GM19240 (cell line): ENCODE data around the gene GRAMD1A.
"Not testable (repeated sequence)": the region's sequence is repeated elsewhere in the genome, so short reads cannot be mapped to it uniquely, and the experiment has no call there.

Experiments used
- DNase-seq: peaks from one replicate; pipeline ENCODE4 v3.0.0; 2011; ENCODE audit warnings: low spot score; ENCODE audit not compliant: insufficient read length

GRAMD1A gene

DNA sequence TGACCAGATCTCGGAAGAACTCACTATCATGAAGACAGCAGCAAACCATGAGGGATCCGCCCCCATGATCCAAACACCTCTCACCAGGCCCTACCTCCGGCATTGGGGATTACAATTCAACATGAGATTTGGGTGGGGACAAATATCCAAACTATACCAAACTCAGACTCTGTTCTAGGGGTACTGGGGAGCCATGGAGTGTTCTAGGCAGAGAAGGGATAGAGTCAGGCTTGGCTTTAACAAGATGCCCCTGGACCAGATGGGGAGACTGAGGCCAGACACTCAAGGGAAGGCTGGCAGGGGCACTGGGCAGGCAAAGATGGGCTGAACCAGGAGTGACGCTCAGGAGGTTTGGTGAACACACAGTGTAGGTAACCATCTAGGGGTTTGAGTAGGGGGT, 18.3 kb downstream of the GRAMD1A start:
- no peak for DNase-seq

DNA sequence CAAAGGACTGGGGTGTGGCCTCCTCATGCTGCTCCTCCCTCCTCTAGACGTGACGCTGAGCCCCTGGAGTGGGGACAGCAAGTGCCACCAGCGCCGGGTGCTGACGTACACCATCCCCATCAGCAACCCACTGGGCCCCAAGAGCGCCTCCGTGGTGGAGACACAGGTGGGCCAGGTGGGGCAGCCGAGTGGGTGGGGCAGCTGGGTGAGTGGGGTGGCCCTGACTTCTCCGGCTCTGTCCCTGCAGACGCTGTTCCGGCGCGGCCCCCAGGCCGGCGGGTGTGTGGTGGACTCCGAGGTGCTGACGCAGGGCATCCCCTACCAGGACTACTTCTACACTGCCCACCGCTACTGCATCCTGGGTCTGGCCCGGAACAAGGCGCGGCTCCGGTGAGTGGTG, 19.0 kb downstream of the GRAMD1A start:
- no peak for DNase-seq

DNA sequence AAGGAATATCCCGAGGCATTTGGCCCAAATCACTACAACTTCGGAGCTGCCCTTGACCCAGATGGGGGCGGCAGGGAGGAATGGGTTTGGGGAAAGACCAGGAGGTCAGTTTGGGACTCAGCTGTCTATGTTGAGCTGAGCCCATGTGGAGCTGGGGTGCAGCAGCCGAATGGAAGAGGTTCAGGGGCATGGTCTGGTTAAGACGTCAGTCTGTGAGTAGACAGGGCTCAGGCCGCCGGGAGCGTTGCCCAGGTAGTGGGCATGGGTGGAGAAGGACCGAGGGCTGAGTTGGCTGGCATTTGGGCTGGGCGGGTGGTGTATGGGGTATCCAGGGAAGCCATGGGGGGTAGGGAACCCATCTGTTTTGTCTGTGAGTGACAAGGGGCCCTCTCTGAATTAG, 20.9 kb downstream of the GRAMD1A start:
- no peak for DNase-seq

DNA sequence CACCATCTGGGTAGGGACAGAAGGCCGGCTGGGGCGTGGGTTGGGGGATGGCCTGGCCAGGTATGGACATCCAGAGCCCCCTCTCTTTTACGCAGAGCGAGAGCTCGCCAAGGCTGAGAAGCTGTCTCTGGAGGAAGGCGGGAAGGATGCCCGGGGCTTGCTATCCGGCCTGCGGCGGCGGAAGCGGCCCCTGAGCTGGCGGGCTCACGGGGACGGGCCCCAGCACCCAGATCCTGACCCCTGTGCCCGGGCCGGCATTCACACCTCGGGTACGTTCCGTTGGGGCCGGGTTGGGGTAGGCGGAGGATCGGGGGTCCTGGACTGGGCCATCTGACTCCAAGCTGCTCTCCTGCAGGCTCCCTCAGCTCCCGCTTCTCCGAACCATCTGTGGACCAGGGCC, 21.5 kb downstream of the GRAMD1A start:
- no peak for DNase-seq

DNA sequence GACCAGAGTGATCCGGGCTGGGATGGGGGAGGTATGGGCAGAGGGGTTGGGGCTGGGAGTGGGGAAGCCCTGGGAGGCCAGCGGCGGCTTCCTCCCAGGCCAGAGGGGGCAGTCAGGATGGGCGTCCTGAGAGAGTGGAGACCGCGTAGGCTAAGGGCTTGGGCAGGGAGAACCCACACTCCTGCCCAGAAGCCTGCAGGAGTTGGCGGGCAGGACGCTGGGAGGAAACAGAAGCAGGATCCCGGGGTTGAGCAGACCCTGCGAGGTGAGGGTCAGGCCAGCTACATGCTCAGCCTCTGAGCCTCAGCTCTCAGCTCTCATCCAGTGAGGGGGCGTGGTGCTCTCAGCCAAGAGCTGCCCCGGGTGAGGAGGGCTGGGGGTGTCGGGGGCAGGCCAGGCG, 22.3 kb downstream of the GRAMD1A start:
- DNase-seq: no peak

DNA sequence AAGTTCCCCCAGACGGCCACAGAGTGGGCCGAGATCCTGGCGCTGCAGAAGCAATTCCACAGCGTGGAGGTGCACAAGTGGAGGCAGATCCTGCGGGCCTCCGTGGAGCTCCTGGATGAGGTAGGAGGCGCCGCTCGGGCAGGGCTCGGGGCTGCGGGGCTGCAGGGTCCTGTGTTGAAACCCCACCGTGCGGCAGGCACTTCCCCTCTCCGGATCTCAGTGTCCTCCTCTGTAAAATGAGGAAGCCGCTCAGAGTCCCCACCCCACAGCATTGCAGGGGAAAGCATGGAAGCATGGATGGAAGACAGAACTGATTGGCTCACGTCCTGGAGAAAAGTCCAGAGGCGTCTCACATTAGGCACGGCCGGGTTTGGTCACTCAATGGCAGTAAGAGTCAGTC, 23.3 kb downstream of the GRAMD1A start:
- no peak for DNase-seq

DNA sequence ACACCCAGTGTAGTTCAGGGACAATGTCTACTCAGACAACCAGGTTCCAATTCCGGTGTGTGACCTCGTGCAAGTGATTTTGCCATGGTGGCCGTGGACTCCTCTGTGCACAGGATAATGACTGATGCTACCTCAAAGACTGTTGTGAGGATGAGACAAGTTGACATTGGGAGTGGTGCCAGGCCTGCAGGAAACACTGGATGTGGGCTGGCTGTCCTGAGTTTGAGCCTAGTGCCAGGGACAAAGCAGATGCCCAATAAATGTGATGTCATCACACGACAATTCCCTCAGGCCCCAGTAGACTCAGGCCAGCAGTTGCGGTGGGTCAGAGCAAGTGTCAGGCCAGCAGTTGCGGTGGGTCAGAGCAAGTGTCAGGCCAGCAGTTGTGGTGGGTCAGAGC, 24.0 kb downstream of the GRAMD1A start:
- no peak for DNase-seq

DNA sequence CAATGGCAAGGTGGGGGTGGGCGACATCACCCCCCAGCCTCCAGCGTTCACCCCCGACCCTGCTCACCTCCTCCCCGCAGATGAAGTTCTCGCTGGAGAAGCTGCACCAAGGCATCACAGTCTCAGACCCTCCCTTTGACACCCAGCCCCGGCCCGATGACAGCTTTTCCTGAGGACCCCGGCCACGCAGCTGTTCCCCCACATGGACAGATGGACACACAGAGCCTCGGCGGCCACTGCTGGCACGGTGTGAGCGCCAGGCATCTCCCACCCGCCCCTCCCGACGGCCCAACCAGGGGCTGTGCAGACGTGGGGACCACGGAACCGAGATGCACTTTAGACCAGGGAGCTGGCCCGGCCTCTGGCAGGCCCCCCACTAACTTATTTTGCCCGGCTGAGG, 25.8 kb downstream of the GRAMD1A start:
- no peak for DNase-seq

DNA sequence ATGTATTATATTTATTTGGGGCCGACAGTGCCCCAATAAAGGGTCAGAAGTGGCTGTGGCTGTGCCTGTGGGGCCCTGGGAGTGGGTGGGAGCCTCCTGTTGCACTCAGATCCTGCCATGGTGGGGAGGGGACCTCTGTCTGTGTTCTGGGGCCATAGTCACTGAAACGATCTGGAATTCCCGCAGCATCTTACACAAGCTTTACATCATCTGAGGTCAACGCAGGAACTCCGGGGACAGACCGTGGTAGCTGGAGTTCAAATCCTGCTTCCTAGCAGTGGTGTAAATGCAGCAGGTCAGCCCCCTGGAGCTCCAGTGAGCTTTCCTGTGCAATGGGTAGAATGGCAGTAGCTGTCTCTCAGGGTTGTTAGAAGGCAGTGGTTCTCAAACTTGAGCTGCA, 26.3 kb downstream of the GRAMD1A start:
- DNase-seq: no peak

DNA sequence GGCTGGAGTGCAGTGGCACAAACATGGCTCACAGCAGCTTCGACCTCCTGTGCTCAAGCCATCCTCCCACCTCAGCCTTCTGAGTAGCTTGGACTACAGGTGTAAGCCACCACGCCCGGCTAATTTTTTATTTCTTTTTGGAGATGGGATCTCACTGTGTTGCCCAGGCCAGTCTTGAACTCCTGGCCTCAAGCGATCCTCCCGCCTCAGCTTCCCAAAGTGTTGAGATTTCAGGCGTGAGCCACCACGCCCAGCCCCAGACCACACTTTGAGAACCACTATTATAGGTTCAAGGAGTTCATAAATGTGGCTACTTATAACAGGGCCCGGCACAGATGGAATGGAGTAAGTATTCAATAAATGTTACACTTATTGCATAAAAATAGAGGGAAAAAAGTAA, 26.9 kb downstream of the GRAMD1A start:
- no peak for DNase-seq

DNA sequence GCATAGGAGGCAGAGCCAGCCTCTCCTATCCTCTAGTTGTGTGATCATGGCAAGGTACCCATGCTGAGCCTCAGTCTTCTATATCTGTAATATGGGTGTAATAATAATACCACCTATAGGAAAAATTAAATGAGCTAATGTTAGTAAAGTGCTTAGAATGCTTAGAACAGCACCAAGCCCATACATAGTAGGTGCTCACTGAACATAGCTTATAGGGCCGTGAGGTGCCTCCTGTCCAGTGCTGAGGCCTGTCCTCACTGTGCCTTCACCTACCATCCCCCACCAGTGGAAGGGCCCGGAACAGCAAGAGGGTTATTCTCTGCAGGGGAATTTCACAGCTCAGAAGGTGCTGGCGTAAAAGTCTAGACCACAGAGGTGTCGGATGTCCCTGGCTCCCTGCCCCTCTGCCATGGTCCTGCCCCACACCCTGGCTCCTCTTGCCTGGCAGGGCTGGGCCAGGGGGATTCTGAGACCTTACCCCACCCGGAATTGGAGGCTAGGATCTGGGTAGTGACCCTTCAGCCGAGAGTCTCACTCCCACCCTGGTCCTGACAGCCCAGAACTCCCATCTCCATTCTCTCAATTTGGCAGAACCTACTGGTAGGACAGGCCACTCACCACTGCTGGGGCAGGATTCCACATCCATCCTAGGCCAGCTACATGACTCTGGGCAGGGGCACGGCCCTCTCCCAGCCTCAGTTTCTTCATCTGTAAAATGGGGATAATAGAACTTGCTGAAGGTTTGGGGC, 27.9 kb downstream of the GRAMD1A start:
- no peak for DNase-seq

DNA sequence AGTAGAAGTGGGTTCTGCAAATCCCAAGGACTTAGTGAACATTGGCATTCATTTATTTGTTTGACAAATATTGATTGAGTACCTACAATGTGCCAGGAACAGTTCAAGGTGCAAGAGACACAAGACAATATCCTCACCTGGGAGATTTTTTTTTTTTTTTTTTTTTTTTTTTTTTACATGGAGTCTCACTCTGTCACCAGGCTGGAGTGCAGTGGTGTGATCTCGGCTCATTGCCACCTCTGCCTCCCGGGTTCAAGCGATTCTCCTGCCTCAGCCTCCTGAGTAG, 28.4 kb downstream of the GRAMD1A start:
- DNase-seq: not testable (repeated sequence)

DNA sequence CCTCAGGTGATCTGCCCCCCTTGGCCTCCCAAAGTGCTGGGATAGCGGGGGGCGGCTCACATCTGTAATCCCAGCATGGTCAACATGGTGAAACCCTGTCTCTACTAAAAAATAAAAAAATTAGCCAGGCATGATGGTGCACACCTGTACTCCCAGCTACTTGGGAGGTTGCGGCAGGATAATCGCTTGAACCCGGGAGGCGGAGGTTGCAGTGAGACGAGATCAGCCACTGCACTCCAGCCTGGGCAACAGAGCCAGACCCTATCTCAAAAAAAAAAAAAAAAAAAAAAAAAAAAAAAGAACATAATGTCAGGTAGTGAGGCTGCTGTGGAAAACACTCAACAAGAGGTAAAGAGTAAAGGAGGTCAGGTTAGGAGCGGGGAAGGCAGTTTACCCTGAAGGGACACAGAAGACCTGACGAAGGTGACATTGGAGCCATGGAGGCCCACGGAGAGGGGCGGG, 29.2 kb downstream of the GRAMD1A start:
- DNase-seq: not testable (repeated sequence)

DNA sequence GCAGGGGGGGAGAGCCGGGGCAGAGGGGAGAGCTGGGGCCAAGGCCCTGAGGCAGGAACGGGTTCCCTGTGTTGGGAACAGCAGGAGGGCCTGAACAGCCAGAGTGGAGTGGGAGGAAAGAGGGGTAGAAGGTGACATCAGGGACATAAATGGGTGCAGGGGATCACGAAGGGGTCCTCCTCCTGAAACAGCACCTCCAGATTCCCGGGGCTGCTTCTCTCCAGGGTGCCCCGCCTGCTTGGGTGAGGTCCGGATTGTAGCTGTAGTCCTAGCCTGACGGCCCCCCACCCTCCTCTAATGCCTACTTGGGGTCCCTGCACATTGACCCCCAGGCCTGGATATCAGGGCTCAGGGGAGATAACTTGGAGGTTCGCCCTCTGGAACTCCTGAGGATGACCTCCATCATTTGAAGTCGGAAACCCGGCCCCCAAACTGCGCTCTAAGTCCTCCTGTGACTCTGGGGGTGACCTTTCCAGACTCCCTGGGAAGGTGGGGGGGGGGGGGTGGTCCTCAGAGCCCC, 29.7 kb downstream of the GRAMD1A start:
- DNase-seq: no peak

DNA sequence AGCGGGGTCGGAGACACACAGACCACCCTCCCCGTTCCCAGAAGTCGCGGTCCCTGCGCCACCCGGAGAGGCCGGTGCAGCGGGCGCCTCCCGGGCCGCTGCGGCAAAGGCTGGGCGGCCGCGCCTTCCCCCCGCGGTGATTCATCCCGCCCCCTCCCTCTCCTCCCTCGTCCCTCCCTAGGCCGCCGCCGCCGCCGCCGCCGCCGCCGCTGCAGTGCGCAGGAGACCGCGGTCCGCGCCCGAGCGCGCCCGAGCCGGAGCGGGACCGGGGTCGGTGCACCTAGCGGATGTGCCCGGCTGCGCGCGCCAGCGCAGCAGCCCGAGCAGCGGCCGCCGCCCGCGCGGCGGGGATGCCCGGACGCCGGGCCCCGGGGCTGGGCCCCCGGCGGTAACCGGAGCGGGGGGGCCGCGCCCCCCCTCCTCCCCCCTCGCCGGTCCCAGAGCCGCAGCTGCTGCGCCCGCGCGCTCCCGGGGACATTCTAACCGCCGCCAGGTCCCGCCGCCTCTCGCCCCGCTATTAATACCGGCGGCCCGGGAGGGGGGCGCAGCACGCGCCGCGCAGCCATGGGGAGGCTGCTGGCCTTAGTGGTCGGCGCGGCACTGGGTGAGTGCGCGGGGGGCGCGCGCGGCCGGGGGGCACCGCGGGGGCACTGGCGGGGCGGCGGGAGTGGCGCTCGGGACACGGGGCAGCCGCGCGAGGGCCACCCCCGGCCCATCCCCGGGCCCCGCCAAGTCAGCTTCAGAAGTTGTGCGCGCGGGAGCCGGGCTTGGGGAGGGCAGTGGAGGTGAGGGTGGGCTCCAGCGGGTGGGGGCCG, 30.3 kb downstream of the GRAMD1A start, which contains the start of gene SCN1B:
Gene SCN1B (plus strand): TSS at position 214 of the 815 bp plus-strand sequence. CDS start 351 bp downstream, at position 565.
- no peak for DNase-seq

DNA sequence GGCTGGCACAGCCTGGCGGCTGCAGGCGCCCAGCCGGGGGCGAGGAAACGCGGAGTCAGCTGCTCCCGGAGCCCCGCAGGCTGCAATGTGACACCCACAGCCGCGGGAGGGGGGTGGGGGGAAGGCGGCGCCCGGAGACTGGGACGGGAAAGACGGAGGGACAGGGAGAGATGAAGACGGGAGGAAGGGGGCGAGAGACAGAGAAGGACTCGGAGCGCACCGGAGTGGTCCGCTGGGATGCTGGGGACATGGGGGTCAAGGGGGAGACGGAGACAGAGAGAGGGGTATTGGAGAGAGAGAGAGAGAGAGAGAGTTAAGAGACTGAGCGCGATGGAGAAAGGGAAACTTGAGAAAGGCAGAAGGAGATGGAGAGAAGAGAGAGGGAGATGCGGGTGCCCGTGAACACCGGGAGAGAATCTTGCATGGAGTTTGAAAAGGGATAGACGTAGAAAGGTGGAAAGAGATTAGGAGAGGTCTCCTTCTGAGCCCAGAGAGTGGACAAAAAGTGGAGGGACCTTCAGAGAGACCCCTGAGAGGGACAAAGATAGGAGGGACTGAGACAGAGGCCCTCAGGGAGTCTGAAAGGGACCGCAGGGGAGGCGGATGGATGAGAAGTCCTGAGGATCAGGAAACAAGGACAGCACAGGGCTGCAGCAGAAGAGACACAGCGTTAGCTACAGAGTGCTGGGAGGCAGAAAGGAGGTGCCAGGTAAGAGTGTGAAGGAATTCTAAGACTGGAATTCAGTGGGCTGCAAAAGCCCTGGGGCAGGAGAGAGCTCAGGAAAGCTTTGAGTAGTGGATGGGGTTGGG, 31.2 kb downstream of the GRAMD1A start:
- DNase-seq: no peak

DNA sequence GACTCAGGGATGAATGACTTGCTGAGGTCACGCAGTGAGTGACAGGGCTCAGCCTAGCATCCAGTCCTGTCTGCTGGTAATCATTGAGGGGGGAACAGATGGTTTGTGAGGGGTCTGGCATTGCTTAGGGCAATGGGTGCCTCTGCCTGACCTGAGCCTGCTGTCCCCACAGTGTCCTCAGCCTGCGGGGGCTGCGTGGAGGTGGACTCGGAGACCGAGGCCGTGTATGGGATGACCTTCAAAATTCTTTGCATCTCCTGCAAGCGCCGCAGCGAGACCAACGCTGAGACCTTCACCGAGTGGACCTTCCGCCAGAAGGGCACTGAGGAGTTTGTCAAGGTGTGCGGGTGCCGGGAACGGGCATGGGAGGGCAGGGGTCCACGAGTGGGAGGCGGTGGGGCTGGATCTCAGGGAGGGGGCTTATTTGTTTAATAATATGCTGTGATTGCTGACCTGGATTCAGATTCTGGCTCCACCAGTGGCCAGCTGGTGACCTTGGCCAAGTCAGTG, 32.3 kb downstream of the GRAMD1A start:
- DNase-seq: no peak

DNA sequence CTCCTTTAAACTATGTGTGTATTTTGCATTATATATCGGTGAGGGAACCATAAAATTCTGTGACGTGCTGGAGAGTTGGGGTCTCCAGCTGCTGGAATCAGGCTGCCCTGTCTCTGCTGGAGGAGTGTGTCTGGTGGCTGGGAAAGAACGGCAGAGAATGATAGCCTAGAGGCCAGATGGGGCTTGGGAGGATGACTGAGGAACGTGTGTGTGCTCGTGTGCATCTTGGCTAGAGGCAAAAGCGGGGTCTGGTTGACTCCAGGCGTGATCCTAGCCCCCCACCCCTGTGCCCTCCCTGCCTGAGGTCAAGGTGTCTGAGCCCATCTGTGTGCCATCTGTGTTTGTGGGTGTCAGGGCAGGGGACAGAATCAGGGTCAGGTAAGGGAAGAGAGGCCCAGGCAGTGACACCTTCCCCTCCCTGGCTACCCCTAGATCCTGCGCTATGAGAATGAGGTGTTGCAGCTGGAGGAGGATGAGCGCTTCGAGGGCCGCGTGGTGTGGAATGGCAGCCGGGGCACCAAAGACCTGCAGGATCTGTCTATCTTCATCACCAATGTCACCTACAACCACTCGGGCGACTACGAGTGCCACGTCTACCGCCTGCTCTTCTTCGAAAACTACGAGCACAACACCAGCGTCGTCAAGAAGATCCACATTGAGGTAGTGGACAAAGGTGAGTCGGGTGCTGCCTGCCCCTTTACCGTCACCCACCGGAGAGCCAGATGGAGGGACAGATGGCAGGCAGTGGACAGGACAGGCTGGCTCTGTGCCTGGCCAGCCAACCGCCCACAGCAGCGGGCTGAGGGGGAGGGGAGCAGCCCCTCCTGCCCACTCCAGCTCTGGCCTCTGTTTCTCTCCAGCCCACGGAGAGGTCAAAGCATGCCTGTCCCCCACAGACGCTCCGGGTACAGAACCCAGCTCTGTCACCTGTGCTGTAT, 33.2 kb downstream of the GRAMD1A start:
- no peak for DNase-seq

DNA sequence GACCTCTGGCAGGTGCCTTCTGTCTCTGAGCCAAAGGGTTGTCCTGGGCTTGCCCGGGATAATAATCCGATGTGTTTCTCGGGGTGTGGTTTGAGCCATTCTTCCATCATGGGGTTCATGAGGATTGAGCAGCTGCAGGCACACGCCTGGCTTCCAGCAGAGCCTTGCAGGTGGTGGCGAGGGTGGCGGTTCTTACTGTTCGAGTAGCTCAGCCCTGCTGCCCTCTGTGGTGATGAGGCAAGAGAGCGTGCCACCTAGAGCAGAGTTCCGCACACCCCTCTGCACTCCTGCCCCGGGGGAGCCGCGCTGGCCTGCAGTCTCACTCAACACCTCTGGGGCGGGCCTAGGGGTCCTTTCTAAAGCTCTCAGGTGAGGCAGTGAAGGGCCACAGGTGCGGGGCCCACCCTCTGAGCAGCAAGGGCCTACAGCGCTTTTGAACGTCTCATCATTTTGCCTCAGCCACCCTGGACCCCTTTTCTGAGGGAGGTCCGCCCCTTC, 33.9 kb downstream of the GRAMD1A start:
- DNase-seq: no peak
